HG02840 (cell line): Measurements from ENCODE around the gene OPA1.

Experiments
- ATAC-seq: cut with Tn5 transposase; IDR thresholded peaks from one replicate; pipeline ENCODE4 v1.9.1; 2021; ENCODE audit warnings: mild to moderate bottlenecking, moderate library complexity, moderate number of reproducible peaks; ENCODE audit not compliant: unreplicated experiment, low FRiP score

Gene OPA1

GRCh38 chr3:193702967-193703366, 110.0 kb downstream of the OPA1 start:
- ATAC-seq = no peak

- ATAC-seq = no peak
Measured at GRCh38 chr3:193704431-193704830, 111.4 kb downstream of the OPA1 start.

GRCh38 chr3:193708270-193708669, 115.3 kb downstream of the OPA1 start:
- no peak for ATAC-seq

GRCh38 chr3:193710286-193711165, 117.5 kb downstream of the OPA1 start:
- ATAC-seq = no peak

GRCh38 chr3:193711166-193711485, 118.1 kb downstream of the OPA1 start:
- ATAC-seq = no peak

GRCh38 chr3:193711523-193711963, 118.5 kb downstream of the OPA1 start:
- no peak for ATAC-seq

GRCh38 chr3:193711964-193712598, 119.1 kb downstream of the OPA1 start:
- no peak for ATAC-seq

GRCh38 chr3:193712938-193713337, 119.9 kb downstream of the OPA1 start:
- no peak for ATAC-seq

- no peak for ATAC-seq
Measured at GRCh38 chr3:193714523-193715137, 121.6 kb downstream of the OPA1 start.

GRCh38 chr3:193716150-193716549, 123.1 kb downstream of the OPA1 start:
- ATAC-seq = no peak

GRCh38 chr3:193719735-193720134, 126.7 kb downstream of the OPA1 start:
- ATAC-seq = no peak

GRCh38 chr3:193720169-193720568, 127.2 kb downstream of the OPA1 start:
- no peak for ATAC-seq

GRCh38 chr3:193722566-193722965, 129.6 kb downstream of the OPA1 start:
- no peak for ATAC-seq

- ATAC-seq = no peak
Measured at GRCh38 chr3:193727089-193727488, 134.1 kb downstream of the OPA1 start.

- no peak for ATAC-seq
Measured at GRCh38 chr3:193728429-193729087, 135.6 kb downstream of the OPA1 start.

GRCh38 chr3:193729088-193729465, 136.1 kb downstream of the OPA1 start:
- no peak for ATAC-seq

- ATAC-seq = no peak
Measured at GRCh38 chr3:193729601-193730000, 136.6 kb downstream of the OPA1 start.

- no peak for ATAC-seq
Measured at GRCh38 chr3:193730511-193730910, 137.5 kb downstream of the OPA1 start.

GRCh38 chr3:193730976-193731375, 138.0 kb downstream of the OPA1 start:
- no peak for ATAC-seq

GRCh38 chr3:193731656-193732055, 138.6 kb downstream of the OPA1 start:
- ATAC-seq = no peak

- ATAC-seq = no peak
Measured at GRCh38 chr3:193732391-193732790, 139.4 kb downstream of the OPA1 start.
